HEK293 (cell line): ENCODE data around the gene FBXO42.

Experiments
- ATF2 ChIP-seq: fragments of 450-650 bp; formaldehyde crosslinking; IDR thresholded peaks from 2 replicates; pipeline ENCODE4 v1.5.1; 2016; ENCODE audit warnings: missing biosample characterization, missing genetic modification characterization, low read depth
- CTCF ChIP-seq: fragments of 450-650 bp; formaldehyde crosslinking; IDR thresholded peaks from 2 replicates; pipeline ENCODE4 v1.5.1; 2016; ENCODE audit warnings: missing biosample characterization, missing genetic modification characterization
- SALL2 ChIP-seq: fragments of 450-650 bp; formaldehyde crosslinking; IDR thresholded peaks from 2 replicates; pipeline ENCODE4 v1.5.0; 2017; ENCODE audit warnings: missing biosample characterization, mild to moderate bottlenecking, missing genetic modification characterization, borderline replicate concordance
- TRIM28 ChIP-seq: IDR thresholded peaks from 2 replicates; pipeline ENCODE4 v1.6.1; 2011; ENCODE audit warnings: low read length, control low read depth, borderline replicate concordance
- ZBTB17 ChIP-seq: fragments of 450-650 bp; formaldehyde crosslinking; IDR thresholded peaks from 2 replicates; pipeline ENCODE4 v1.5.1; 2016; ENCODE audit warnings: missing biosample characterization, missing genetic modification characterization
- ZNF19 ChIP-seq: fragments of 450-650 bp; formaldehyde crosslinking; IDR thresholded peaks from 2 replicates; pipeline ENCODE4; 2016; ENCODE audit warnings: missing biosample characterization, missing genetic modification characterization, low read depth
- ZNF670 ChIP-seq: fragments of 450-650 bp; formaldehyde crosslinking; IDR thresholded peaks from 2 replicates; pipeline ENCODE4 v1.5.1; 2016; ENCODE audit warnings: missing biosample characterization, missing genetic modification characterization, low read depth
- ZNF707 ChIP-seq: fragments of 450-650 bp; formaldehyde crosslinking; IDR thresholded peaks from 2 replicates; pipeline ENCODE4 v1.5.1; 2016; ENCODE audit warnings: missing biosample characterization, missing genetic modification characterization
- ZNF776 ChIP-seq: fragments of 450-650 bp; formaldehyde crosslinking; IDR thresholded peaks from 2 replicates; pipeline ENCODE4 v1.5.0; 2017; ENCODE audit warnings: missing biosample characterization, missing genetic modification characterization, borderline replicate concordance
- TF ChIP-seq, protein P1 (sequence below): fragments of 450-650 bp; formaldehyde crosslinking; IDR thresholded peaks from 2 replicates; pipeline ENCODE4 v1.5.1; 2016; ENCODE audit warnings: missing biosample characterization, missing genetic modification characterization

GRCh38 chr1:16391411-16391810, 39.1 kb upstream of the FBXO42 start:
- TF ChIP-seq ZNF707 (tag by site-specific recombination) (no peak), CTCF (tag by site-specific recombination) (no peak), ATF2 (tag by site-specific recombination) (no peak), TRIM28 (no peak), ZNF670 (tag by site-specific recombination) (no peak), ZBTB17 (tag by site-specific recombination) (no peak), ZNF776 (no peak), ZNF19 (tag by site-specific recombination) (no peak), SALL2 (tag by site-specific recombination) (no peak)
- TF ChIP-seq, protein P1, sequence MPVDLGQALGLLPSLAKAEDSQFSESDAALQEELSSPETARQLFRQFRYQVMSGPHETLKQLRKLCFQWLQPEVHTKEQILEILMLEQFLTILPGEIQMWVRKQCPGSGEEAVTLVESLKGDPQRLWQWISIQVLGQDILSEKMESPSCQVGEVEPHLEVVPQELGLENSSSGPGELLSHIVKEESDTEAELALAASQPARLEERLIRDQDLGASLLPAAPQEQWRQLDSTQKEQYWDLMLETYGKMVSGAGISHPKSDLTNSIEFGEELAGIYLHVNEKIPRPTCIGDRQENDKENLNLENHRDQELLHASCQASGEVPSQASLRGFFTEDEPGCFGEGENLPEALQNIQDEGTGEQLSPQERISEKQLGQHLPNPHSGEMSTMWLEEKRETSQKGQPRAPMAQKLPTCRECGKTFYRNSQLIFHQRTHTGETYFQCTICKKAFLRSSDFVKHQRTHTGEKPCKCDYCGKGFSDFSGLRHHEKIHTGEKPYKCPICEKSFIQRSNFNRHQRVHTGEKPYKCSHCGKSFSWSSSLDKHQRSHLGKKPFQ (tag by site-specific recombination) = no peak
